NCI-H774 (cell line): ENCODE measurements around the gene FOXJ2.
"Not testable (repeated sequence)": the region's sequence is repeated elsewhere in the genome, so short reads cannot be mapped to it uniquely, and the experiment has no call there.

Experiments used
- DNase-seq: peaks from one replicate; lab custom pipeline; 2025; lab: John Stamatoyannopoulos, UW

FOXJ2 gene

GRCh38 chr12:8030189-8030588 is 2.3 kb upstream of the FOXJ2 start:
- DNase-seq = no peak

- not testable (repeated sequence) for DNase-seq
Observed at GRCh38 chr12:8031017-8031416, 1.5 kb upstream of the FOXJ2 start.

- no peak for DNase-seq
Observed at GRCh38 chr12:8031872-8032241, 659 bp upstream of the FOXJ2 start.

GRCh38 chr12:8033153-8034044 is 883 bp downstream of the FOXJ2 start:
- DNase-seq = peak; percentile 23

- DNase-seq = no peak
Observed at GRCh38 chr12:8034802-8035201, 2.3 kb downstream of the FOXJ2 start.

GRCh38 chr12:8035440-8036010 is 3.0 kb downstream of the FOXJ2 start:
- DNase-seq = no peak

GRCh38 chr12:8036346-8036745 is 3.8 kb downstream of the FOXJ2 start:
- no peak for DNase-seq

- DNase-seq = no peak
Observed at GRCh38 chr12:8037046-8037663, 4.6 kb downstream of the FOXJ2 start.

- DNase-seq = no peak
Observed at GRCh38 chr12:8037947-8038346, 5.4 kb downstream of the FOXJ2 start.

- peak; percentile 80 for DNase-seq
Observed at GRCh38 chr12:8038659-8039114, 6.2 kb downstream of the FOXJ2 start.

GRCh38 chr12:8040791-8041190 is 8.3 kb downstream of the FOXJ2 start:
- no peak for DNase-seq

GRCh38 chr12:8045952-8046944 is 13.7 kb downstream of the FOXJ2 start:
- DNase-seq = peak; percentile 52

- no peak for DNase-seq
Observed at GRCh38 chr12:8047842-8048241, 15.3 kb downstream of the FOXJ2 start.

GRCh38 chr12:8048906-8049305 is 16.4 kb downstream of the FOXJ2 start:
- DNase-seq = no peak

GRCh38 chr12:8050600-8051250 is 18.2 kb downstream of the FOXJ2 start:
- DNase-seq = no peak

GRCh38 chr12:8052679-8053078 is 20.2 kb downstream of the FOXJ2 start:
- no peak for DNase-seq

GRCh38 chr12:8054816-8055215 is 22.3 kb downstream of the FOXJ2 start:
- DNase-seq = no peak

- no peak for DNase-seq
Observed at GRCh38 chr12:8057306-8057705, 24.8 kb downstream of the FOXJ2 start.

- DNase-seq = no peak
Observed at GRCh38 chr12:8057839-8058238, 25.3 kb downstream of the FOXJ2 start.

- no peak for DNase-seq
Observed at GRCh38 chr12:8058506-8058905, 26.0 kb downstream of the FOXJ2 start.

GRCh38 chr12:8064131-8064530 is 31.6 kb downstream of the FOXJ2 start:
- no peak for DNase-seq
